PC-9 (cell line): ENCODE measurements around the gene PKNOX2.

Experiments
- EZH2 ChIP-seq: fragments of 200-600 bp; sonication (generic); IDR thresholded peaks from 2 replicates; pipeline ENCODE4 v1.8.0; 2017; ENCODE audit warnings: antibody characterized with exemption, low read depth
- TF ChIP-seq, protein P1 (sequence below): fragments of 200-600 bp; sonication (generic); conservative IDR thresholded peaks from 2 replicates; pipeline ENCODE4 v1.6.1; 2017; ENCODE audit warnings: mixed run types, antibody characterized with exemption, mild to moderate bottlenecking, moderate library complexity

DNA sequence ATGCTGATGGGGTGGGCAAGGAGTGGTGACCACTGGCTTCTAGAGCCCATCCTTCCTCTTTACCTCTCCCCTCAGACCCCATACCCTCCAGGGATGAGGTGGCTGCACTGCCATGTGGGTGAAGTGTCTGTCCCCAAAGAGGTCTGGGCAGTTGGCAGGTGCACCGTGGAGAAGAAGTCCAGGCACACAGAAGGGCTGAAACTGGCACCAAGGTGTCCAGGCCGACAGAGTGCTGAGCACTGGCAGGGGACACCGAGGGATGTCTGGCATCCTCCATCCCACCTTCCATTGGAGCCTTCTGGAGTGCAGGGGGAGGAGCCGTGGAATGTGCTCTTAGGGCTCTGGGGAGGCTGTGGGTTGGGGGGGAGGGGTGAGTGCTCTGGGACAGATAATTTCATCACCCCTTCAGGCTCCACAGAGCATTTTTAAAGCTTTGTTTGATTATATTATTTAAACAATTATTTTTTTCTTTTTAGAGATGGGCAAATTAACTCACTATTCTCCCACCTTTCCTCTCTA is 37.9 kb downstream of the PKNOX2 start:
- TF ChIP-seq, protein P1, sequence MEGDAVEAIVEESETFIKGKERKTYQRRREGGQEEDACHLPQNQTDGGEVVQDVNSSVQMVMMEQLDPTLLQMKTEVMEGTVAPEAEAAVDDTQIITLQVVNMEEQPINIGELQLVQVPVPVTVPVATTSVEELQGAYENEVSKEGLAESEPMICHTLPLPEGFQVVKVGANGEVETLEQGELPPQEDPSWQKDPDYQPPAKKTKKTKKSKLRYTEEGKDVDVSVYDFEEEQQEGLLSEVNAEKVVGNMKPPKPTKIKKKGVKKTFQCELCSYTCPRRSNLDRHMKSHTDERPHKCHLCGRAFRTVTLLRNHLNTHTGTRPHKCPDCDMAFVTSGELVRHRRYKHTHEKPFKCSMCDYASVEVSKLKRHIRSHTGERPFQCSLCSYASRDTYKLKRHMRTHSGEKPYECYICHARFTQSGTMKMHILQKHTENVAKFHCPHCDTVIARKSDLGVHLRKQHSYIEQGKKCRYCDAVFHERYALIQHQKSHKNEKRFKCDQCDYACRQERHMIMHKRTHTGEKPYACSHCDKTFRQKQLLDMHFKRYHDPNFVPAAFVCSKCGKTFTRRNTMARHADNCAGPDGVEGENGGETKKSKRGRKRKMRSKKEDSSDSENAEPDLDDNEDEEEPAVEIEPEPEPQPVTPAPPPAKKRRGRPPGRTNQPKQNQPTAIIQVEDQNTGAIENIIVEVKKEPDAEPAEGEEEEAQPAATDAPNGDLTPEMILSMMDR, result no peak
- no peak for TF ChIP-seq EZH2
